MM.1S (cell line): ENCODE results near the gene PRUNE2.

ENCODE experiments used
- CTCF ChIP-seq: fragments of 300-600 bp; sonication (generic); IDR thresholded peaks from 2 replicates; pipeline ENCODE4 v1.5.1; 2016; ENCODE audit warnings: antibody characterized with exemption, low read length, mixed read lengths
- EZH2 ChIP-seq: fragments of 300-600 bp; sonication (generic); optimal IDR thresholded peaks from 2 replicates; pipeline ENCODE3; 2017; ENCODE audit warnings: low read depth, mild to moderate bottlenecking, antibody characterized with exemption, low read length, mixed read lengths

DNA sequence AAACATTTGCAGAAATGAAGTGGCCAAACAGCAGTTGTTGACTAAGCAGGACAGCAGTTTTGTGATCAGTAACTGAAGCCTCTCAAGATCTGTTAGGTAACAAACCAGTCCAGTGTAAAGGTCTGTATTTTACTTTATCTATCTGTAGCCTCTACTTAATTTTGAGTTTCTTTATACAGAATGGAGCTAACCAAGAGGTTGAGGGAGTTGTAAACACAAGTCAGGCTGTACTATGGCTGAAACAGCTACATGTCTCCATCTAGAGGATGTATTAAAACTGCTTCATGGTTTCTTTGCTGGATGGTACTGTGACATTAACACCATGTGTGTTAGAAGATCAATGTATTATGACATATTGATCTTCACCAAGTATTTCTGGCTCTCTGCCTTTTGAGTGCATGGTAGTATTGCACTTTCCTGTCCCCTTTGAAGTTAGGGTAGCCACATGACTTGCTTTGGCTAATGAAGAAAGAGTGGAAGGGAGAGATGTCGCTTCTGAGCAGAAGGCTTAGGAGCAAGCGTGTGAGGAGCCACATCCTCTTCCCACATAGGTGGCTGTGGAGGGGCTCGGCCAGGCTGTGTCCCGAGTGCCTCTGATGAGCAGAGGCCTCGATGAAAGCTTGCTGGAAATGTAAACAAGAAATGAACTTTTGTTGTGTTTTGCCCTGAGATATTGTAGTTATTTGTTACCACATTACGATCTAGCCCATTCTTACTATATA lies 247.2 kb downstream of the PRUNE2 start:
- TF ChIP-seq CTCF (peak; percentile 73), EZH2 (no peak)
